MM.1S (cell line): ENCODE results near the gene ANKS6.

Experiments used
- CTCF ChIP-seq: fragments of 300-600 bp; sonication (generic); IDR thresholded peaks from 2 replicates; pipeline ENCODE4 v1.5.1; 2016; ENCODE audit warnings: antibody characterized with exemption, low read length, mixed read lengths
- EZH2phosphoT487 ChIP-seq: fragments of 300-600 bp; sonication (generic); IDR thresholded peaks from 2 replicates; pipeline ENCODE4 v1.6.1; 2018; ENCODE audit warnings: antibody characterized with exemption, low read length

- TF ChIP-seq EZH2phosphoT487 (no peak), CTCF (no peak)
These were observed 31.1 kb downstream of the ANKS6 start for GRCh38 chr9:98765256-98765655.
